Measurements from ENCODE around the gene PDIA4.
A peak's percentile ranks its signal among the peaks of the same experiment; 100 is the strongest.
"Not testable (repeated sequence)": the region's sequence is repeated elsewhere in the genome, so short reads cannot be mapped to it uniquely, and the experiment has no call there.

PDIA4 gene

DNA sequence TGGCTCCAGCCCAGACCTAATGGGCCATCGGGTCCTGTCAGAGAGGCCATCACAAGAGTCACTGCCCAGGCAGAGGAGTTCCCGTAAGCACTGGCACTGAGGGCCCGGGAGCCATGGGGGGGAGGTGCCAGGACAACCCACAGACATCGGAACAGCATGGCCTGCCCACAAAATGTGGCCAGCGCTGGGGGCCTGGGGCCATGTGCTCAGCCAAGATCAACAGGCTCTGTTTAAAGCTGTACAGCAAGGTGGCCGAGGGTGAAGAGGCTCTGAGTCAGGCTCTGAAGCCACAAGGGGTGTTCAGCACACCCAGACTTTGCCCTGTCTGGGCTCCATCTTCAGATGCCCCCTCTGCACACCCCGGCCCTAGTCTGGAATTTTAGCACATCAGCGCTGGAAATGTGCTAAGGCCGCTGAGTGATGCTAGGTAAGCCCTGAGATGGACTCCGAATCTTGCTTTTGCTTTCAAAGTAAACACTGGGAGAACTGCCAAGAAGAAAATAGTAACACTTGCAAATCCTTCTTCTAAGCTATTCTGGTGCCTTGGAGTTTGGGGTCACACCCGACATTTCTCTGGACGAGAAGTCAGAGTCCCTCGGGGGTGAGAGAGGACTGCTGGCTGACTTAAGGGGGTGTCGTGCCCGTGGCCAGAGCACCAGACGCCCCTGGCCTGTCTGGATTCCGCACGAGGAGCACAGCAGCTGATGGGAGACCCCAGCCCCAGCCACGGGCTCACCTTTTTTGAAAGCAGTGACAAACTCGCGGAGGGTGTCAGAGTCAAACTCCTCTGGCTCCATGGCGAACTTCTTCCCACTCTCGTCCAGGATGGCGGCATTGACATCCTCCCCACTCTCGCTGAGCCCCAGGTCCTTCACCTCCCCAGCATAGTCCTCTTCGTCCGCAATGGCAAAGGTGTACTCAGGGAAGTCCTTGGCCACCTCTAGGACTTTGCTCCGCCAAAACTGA is 23.6 kb downstream of the PDIA4 start:
- FAIRE-seq (no peak), DNase-seq (ENCODE audit: extremely low spot score, insufficient read length, low read depth) (no peak)

DNA sequence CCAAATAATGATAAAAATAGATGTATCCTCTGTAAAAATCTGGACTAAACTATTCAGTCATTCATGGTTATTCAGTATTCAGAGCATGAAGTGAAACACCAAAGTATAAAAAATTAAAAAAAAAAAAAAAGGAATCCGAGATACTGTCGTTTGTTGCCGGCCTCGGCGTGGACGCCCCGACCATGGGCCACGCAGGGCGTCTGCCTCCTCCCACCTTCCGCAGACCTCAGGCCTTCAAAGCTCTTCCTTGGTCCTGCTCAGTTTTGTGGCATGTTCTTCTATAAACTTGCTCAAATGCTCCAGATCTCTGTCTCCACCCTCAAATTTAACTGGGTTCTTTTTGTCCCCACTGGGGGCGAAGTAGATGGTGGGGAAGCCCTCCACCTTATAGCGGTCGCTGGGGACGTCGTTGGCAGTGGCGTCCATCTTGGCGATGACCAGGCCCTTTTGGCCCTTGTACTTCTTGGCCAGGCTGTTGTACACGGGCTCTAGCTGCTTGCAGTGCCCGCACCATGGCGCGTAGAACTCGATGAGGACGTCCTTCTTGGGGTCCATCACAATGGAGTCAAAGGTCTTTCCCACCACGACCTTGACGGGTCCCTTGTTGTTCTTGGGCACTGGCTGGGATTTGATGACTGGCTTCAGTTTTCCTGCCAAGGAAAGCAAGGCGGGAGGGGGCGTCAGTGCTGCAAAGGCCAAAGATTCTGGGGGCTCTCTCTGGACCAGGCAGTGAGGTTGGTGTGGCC is 24.6 kb downstream of the PDIA4 start:
- DNase-seq (ENCODE audit: extremely low spot score, insufficient read length, low read depth) (no peak), FAIRE-seq (no peak)

DNA sequence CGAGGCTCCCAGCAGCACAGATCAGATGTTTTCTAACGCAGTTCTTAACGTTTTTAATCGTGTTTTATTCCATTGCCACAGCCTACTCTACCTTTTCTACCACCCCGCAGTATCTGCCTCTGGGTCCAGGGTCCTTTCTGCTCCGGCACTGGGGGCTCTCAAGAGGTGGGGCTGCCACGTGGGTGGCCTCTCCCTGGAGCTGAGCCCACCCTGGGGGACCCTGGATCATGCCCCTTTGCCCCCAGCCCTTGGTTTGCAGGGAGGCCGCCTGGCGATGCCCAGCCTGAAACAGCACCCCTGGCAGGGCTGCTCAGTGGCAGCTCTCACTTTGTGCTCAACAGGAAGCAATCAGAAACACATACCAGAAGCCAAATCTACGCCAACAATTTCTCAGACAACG is 25.3 kb downstream of the PDIA4 start:
- FAIRE-seq: no peak
- no peak for DNase-seq (ENCODE audit: extremely low spot score, insufficient read length, low read depth)

DNA sequence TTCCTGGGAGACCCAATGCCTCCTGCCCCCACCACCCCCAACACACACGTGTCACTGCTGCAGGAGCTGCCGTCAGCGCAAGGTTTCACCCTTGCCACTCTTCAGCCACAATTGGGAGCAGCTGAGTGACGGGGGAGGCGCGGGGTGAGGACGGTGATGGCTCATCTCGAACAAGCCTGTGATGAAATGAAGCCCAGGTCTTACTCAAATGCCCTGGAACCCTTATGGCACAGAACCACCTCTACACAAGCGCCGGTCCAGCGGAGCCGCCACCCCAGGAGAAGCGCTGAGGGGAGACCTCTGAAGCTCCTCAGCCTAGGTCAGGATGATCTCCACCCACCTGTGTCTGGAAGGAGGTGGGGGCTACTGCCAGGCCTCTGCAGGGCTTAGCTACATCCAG is 25.7 kb downstream of the PDIA4 start:
- DNase-seq (ENCODE audit: extremely low spot score, insufficient read length, low read depth) (no peak), FAIRE-seq (no peak)

DNA sequence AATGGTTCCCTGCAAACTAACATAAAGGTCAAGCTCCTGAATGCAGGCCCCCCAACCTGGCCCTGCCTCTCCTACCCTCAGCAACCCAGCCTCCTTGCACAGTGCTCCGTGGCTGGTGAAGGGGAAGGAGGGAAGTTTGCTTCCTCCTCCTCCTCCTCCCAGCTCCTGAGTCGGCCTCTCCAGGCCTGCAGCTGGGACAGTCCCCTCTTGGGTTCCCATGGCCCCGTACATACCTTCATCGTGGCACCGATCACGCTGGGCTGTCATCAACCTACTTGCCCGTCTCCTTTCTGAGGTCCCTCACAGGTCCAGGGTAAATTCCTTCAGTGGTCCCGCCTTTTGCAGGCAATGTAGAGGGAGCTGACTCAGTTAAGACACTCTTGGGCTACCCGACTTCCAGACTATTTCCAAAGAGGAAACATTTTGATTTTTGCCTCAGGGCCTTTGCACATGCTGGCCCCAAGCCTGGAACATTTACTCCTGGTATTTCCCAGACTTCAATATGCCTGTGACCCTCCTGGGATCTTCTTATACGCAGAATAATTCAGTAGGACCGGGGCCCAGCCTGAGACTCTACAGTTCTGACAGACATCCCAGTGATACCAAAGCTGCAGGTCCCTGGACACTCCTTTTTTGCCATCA is 26.8 kb downstream of the PDIA4 start:
- DNase-seq (ENCODE audit: extremely low spot score, insufficient read length, low read depth) (no peak), FAIRE-seq (no peak)

DNA sequence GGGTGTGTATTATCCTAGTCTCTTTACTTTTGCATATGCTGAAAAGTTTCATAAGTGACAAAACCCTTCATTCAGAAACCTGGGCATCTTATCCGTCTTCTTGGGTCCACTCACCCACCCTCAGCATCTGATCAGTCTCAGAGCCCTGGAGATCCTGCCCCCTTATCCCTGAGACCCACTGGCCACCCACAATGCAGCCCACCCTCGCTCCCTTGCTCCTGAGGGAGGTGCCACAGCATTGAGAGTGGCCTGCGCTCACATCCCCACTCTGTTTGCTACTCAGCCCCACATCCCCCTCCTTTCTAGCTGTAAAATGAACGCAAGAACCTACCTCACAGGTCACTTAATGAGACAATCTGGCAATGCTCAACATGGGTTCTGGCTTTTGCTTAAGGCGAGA is 27.3 kb downstream of the PDIA4 start:
- DNase-seq (ENCODE audit: extremely low spot score, insufficient read length, low read depth) (no peak), FAIRE-seq (no peak)

DNA sequence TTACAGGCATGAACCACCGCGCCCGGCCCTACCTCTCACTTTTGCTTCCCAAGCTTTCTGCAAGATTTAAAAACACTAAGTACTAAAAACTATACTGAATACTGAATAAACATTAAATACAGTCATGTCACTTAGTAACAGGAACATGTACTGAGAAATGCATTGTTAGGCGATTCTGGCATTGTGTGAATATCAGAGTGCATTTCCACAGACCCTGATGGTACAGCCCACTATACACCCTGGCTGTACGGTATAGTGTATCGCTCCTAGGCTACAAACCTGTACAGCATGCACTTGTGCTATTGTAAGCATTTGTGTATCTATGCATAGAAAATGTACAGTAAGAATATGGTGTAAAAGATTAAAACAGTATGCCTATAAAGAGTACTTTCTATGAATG is 29.1 kb downstream of the PDIA4 start:
- no peak for FAIRE-seq
- no peak for DNase-seq (ENCODE audit: extremely low spot score, insufficient read length, low read depth)

DNA sequence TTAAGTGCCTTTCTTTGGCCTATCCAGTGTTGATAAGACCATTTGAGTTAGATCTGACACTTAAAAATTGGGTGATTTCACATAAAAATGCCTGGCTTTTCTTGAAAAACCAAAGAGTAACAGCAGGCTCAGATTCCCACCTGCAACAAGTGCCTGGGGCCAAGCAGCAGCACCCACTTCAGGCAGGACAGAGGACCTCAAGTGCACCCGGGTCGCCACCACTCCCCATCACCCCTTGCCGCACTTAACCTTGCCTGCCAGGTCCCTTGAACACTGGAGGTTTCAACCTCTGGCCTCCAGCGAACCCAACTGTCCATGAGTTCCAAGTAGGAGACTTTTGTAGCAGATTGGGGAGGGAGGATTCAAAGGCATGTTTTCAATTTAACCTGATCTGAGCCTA is 30.8 kb downstream of the PDIA4 start:
- DNase-seq (ENCODE audit: extremely low spot score, insufficient read length, low read depth): no peak
- FAIRE-seq: no peak

DNA sequence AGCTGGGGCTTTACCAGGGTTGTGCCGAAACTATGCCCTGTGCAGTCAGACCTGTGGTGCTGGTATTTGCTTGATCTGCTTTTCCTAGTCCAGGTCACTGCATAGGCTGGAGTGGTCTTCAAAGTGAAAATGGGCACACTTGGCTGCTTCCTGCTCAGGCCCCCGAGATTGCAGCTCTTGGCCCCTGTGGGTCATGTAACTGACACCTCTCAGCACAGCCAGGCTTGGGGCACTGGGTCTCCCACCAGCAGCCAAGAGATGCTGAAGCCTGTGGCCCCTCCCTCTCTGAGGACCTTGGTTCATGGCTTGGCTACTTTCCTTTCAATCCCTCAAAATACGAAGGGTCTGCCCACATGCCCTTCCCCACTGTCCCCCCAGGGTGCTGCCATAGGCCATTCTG is 33.7 kb downstream of the PDIA4 start:
- DNase-seq (ENCODE audit: extremely low spot score, insufficient read length, low read depth) (no peak), FAIRE-seq (no peak)

DNA sequence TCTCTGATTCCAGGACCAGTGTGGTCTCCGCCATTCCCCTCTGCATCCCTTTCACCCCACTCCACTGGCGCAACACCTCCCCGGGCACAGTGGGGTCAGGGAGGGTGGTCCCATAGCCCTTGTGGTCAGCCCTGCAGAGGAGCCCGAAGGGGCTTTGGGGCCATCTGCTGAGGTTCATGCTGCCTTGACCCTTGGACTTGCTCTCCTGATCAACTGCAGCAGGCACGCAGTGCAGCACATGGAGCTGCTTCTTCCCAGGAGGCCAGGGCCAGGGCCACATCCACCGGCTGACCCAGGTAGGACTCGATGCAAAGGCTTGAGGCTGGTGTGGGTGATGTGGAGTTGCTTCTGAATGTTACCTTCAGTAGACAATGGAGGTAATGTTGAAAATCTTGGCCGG is 35.1 kb downstream of the PDIA4 start:
- no peak for FAIRE-seq
- no peak for DNase-seq (ENCODE audit: extremely low spot score, insufficient read length, low read depth)

DNA sequence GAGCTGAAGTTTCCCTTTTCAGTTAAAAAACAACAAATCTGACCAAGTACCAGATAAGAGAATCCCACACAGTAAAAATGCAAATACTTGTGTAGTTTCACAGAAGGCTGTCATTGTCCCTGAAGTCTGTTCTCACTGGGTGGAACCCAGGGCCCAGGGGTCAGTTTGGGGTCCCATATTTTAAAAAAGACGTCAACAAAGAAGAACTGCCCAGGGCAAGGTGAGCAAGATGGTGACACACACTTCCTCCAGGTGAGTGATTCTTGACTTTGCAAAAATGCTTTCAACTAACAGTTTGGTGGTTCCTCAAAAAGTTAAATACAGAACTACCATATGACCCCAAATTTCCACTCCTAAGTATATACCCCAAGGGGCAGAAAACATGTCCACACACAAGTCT is 36.8 kb downstream of the PDIA4 start:
- FAIRE-seq (no peak), DNase-seq (ENCODE audit: extremely low spot score, insufficient read length, low read depth) (no peak)

DNA sequence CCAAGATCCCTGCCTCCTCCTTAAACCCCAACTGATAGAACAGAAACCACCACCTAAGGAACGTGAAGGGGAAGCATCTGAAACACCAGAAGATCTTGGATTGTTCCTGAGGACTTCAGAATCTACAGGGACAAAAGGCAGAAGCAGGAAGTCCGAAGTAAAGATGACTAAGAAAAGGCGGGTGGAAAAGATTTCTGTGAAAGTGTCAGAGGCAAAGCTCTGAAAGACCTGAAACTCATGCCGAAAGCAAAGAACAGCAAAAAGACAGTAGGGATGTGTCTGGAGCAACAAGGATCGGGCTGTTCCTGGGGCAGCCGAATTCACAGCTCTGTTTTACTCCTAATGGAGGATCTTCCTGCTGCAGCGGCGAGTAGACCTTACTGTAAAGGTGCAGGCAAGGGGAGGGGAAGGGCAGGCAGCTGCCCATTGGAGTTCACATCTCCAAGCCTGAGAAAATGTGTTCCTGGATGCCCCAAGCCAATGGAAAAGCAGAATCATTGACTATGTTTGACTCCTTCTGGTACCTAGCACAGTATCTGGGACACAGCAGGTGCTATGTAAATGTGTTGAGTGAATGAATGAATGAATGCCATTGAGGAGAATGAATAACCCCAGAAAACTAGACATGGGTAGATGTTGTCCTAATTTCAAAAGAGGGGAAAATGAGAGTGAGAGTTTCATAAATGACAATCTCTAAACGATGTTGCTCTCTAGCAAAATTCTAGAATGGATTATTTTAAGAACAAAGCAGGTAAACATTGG is 40.4 kb downstream of the PDIA4 start:
- no peak for FAIRE-seq
- no peak for DNase-seq (ENCODE audit: extremely low spot score, insufficient read length, low read depth)

DNA sequence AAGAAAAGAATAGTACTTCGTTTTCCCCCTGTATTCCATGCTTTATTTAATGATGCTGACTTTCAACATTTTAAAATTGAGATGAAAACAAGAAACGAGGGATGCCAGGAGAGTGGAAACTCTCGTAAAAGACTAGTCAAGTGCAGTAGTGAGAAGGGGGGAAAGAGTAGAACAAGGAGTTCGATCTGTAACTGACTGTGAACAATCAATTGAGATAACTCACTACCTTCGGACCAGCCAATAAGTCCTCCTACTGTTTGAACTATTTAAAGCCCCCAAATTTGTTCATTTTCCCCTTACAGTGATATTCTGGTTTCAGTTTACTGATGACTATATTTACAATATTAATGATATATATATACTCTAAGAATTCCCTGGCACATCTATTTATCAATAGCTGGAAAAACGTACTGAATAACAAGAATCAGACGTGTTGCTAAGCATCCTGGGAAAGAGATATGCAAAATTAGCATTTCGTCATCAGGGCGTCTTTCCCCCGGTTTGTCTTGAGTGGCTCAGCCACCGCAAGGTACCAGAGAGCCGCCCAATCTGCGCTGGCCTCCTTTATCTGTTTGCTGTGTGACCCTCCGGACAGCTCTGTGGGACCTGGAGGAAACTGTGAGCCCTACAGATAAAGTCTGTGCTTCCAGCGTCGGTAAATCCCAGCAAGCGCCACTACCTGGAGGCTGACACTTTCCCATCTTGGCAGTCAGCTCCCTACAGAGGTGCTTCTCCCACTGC is 41.1 kb downstream of the PDIA4 start:
- FAIRE-seq (peak; percentile 93), DNase-seq (ENCODE audit: extremely low spot score, insufficient read length, low read depth) (peak; percentile 86)

DNA sequence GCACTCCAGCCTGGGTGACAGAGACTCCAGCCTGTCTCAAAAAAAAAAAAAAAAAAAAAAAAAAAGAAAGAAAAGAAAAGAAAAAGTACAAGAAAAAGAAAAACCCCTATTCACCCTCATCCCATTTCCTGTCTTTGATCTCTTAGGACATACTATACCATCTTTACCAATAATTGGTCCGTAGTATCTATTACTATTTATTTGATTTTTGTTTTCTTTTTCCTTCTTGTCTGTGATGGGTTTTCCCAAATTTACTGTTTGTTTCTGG is 41.6 kb downstream of the PDIA4 start:
- DNase-seq (ENCODE audit: extremely low spot score, insufficient read length, low read depth) (no peak), FAIRE-seq (no peak)

DNA sequence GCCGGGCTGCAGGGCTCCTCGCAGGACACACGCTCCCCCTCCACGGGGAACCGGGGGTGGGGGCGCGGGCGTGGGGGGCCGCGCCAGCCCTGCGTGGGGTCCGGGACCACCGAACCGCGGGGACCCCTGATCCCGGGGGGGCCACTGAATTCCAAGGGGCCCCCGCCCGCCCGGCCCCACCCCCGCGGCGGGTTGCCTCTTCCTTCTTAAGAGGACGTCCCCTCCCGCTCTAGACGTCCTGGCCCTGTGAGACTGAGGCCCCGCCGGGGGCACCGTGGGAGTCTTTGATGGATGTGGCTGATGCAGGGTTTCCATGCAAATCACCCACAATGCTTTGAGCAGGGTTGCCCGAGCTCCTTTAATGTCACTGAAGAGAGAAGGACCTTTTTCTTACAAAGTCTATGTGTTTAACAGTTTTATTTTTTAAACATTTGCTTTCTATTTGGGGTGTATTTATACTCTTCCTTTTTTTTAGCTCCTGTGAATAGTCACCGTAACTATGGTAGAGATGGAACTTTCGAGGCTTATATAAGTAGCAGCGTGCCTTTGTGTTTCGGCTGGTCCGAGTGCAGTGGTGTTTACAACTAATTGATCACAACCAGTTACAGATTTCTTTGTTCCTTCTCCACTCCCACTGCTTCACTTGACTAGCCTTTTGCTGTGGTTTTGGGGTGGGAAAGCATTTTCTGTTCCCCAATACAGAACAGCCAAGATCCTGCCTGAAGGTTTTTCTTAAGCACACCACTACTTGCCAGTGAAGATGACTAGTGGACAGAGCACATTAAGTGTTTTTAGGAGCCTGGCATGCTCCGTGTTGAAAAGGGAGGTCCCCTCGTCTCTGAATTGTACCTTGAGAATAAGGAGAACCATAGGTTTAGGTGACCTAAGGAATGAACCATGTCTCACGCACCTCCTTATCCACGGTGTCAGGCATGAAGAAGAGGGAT is 44.8 kb downstream of the PDIA4 start:
- FAIRE-seq: peak; percentile 45
- DNase-seq (ENCODE audit: extremely low spot score, insufficient read length, low read depth): peak; percentile 48

DNA sequence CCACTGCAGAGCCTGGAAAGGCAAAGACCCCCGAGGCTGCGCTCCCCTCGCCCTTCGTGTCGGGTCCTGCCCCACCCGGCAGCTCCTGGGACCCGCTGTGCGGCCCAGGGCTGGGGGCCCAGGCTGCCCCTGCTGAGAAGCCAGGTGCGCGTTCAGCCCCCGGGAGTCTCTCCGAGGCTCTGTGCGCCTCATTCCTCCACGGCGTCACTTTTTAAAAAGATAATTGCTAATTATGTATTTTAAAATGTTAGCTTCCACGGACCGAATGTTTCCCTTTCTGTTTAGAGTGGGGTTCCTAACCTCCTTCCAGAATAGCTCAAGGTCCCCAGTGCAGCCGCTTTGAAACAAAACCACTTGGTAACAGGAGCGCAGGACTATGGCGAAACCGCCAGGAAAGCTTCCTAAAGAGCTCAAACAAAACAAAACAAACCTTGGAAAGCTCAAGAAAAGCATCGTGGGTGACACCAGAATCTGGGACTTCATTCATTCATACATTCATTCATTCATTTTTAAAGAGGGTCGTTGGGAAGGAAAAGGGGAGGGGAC is 45.6 kb downstream of the PDIA4 start:
- no peak for DNase-seq (ENCODE audit: extremely low spot score, insufficient read length, low read depth)
- no peak for FAIRE-seq

DNA sequence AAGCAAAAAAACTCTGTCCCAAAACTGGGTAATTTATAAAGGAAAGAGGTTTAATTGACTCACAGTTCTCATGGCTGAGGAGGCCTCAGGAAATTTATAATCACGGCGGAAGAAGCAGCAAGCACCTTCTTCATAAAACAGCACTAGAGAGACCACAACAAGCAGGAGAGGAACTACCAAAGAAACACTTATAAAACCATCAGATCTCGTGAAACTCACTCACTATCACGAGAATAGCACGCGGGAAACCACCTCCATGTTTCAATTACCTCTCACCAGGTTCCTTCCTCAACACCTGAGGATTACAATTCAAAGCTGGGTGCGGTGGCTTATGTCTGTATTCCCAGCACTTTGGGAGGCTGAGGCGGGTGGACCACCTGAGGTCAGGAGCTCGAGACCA is 48.5 kb downstream of the PDIA4 start:
- no peak for FAIRE-seq
- DNase-seq (ENCODE audit: extremely low spot score, insufficient read length, low read depth): no peak

DNA sequence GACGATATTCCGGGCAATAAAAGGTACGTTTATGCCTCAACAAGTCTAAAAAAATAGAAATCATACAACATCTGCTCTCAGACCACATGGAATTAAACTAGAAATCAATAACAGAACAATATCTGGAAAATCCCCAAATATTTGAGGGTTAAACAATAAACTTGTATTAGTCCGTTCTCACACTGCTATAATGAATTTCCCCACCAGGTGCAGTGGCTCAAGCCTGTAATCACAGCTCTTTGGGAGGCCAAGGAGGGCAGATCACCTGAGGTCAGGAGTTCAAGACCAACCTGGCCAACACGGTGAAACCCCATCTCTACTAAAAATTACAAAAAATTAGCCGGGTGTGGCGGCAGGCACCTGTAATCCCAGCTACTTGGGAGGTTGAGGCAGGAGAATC is 49.2 kb downstream of the PDIA4 start:
- not testable (repeated sequence) for DNase-seq (ENCODE audit: extremely low spot score, insufficient read length, low read depth); FAIRE-seq

All from GM18507 (cell line).